Tibial nerve (tissue), 4 donors: ENCODE data around the gene SLC16A7.

Experiments used
- CTCF ChIP-seq, 5 experiments: fragments of 200-600 bp in 3 of 5; fragments of 450-650 bp in 2 of 5; sonication (generic) in 3 of 5; IDR thresholded peaks; one replicate each; pipeline ENCODE4 v1.5.1; 2016 to 2019; ENCODE audit warnings: antibody characterized with exemption in 5 of 5, mild to moderate bottlenecking in 3 of 5, moderate library complexity in 2 of 5
- EP300 ChIP-seq, 2 donors: sonication (generic); formaldehyde crosslinking; IDR thresholded peaks; one replicate each; pipeline ENCODE4 v1.6.1; 2017; ENCODE audit warnings: antibody characterized with exemption in 2 of 2, mild to moderate bottlenecking in 1 of 2

DNA sequence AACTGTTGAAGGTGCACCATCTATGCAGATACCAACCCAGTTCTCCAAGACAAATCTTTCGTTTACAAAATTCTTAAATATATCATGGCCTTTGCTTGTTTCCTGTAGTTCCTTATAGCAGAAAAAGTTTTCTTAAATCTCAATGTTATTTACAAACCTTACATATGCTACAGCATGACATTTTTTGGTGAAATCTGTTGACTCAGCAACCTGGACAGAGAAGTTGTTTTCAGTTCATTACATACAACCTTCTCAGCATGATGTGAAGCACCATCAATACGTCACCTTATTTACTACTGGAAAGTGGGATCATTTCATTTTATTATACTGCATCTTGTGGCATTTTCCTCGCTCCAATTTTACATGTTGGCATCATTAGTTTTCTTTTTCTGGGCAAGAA, 231.9 kb downstream of the SLC16A7 start:
- TF ChIP-seq CTCF (IDR thresholded peaks at IDR 0.05) (no peak), EP300 (IDR thresholded peaks at IDR 0.05) (no peak)
